GM19025 (cell line): ENCODE data around the gene ZNRF3.
"Not testable (repeated sequence)": the region's sequence is repeated elsewhere in the genome, so short reads cannot be mapped to it uniquely, and the experiment has no call there.

Source experiments
- ATAC-seq: cut with Tn5 transposase; IDR thresholded peaks from one replicate; pipeline ENCODE4 v1.9.1; 2021; ENCODE audit warnings: mild to moderate bottlenecking, low read depth, moderate library complexity; ENCODE audit not compliant: unreplicated experiment

The ZNRF3 gene

DNA sequence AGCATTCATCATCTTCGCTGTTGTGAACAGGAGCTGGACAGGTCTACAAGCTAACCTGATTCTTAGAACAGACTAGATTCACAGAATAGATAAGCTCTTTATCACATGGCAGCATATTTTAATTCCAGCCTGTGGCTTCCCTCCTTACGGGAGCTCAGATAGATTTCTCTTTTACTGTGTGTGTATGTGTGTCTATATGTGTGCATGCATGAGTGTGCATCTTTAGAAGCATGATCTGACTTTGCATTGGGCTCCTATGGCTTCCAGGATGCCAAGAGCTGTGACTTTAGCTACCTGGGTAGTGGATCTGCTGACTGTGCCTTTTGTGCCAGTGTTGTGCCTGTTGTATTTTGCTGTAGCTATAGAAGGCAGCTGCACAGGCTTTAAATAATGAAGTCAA is 44.3 kb downstream of the ZNRF3 start:
- no peak for ATAC-seq

GRCh38 chr22:28929197-28929596 is 45.8 kb downstream of the ZNRF3 start:
- no peak for ATAC-seq

DNA sequence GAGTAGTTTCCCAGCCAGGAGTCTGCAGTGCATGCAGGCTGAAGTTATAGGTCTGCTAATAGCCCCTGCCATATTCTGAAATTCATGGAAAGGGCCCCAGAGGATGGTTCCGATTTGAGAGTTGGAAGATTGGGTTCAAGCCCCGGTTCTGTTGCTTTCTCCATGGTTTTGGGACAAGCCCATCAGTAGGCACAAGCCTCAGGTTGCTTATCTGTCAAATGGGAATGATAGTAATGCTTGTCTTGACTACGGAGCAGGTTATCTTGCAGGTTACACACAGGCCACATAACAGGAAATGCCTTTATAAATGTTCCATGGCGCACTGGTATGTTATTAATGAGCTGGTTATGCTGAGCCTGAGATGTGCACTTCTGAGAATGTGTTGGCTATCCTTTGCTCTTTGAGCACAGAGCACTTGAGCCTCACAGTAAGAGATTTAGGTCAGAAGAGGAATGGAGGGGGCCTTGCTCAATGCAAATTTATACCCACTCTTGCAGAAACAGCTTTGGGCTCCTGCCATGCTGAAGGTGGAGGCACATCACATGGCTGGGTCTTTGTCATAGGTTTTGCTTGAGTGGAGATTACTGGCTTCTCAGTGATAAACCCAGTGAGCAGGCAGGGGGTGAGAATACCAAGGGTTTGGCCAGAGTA is 47.1 kb downstream of the ZNRF3 start:
- no peak for ATAC-seq

DNA sequence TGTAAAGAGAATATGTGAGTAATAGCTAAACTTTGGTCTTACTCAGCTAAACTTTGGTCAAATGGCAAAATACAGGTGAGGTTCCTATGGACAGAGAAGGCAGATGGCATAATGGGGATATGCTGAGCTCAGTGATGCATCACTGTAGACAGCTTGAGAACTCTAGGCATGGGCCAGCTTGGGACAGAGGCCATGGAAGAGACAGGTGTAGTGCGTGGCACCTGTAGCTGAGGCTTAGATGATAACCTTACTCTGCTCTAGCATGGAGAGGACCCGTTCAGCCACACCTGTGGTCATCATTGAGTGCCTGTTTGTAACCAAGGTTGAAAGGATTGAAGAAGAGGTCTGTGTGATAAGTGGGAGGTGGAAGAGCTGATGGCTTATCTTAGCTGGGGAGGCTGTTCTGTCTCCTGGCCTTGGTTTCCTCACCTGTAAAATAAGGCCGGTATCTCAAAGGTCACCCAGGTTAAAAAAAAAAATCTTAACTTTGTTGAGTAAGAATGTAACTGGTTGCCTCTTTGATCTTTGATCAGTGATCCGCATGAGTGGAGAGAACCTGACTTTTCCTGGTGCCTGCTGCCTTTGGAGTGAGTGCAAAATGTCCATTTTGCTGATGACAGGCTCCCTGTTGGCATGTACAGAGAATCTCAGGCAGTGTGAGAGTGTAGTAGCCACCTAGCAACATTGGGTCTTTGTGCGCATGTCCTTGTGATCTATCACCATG is 48.6 kb downstream of the ZNRF3 start:
- no peak for ATAC-seq

DNA sequence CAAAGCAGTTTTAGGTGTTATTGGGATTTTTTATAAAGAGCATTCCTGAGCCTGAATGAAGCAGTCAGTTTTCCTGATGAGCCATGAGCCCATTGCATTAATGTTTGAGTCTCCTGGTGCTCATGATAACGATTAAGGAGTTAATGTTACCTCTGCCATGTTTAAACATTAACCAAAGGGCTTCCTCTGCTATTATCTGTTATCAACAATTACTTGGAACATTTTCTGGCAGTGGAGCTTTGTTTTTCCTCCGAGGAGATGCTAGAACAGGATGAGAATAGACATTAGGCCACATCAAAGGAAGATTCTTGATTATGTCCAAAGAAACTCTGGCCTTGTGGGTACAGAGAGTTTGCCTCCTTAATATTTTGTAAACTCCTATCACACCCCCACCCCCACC is 49.9 kb downstream of the ZNRF3 start:
- ATAC-seq, result no peak

DNA sequence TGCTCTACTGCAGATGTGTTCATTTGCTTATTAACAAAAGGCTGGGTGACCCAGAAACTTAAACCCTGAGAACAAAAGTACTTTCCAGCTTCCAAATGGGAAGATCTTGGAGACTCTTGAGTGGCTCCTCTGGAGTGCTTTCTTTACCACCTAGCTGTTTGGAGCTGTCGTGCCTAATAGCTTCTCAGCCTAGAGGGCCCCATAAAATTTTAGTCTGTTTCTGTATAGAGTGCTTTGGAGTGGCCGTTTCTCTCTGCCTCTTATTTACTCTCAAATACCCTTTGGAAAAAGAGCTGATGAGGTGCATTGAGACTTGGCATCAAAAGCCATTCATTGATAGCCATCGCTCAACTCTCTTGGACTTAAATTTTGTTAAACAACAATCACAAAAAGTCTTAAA is 50.7 kb downstream of the ZNRF3 start:
- no peak for ATAC-seq

GRCh38 chr22:28935140-28935539 is 51.8 kb downstream of the ZNRF3 start:
- no peak for ATAC-seq

- no peak for ATAC-seq
Measured at GRCh38 chr22:28935713-28936112, 52.3 kb downstream of the ZNRF3 start.

DNA sequence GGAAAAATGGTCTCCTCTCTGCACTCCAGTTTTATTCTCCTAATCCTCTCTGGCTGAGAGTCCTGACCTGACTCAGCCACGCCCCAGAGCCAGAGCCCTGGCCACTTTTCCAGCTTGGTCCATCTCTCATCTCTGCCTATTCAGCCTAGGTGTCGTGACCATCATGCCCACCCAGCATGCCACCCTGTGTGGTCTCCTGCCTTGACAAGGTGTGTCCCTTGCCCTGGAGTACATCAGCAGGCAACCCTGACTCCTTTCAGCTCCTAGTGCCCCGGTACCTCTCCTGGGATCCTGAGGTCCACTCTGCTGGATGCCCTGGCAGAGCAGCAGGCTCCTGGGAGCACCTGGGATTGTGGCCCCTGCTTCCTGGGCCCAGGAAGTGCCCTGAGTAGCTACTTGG is 52.8 kb downstream of the ZNRF3 start:
- no peak for ATAC-seq

GRCh38 chr22:28937206-28938025 is 54.0 kb downstream of the ZNRF3 start:
- no peak for ATAC-seq

- ATAC-seq, result no peak
Measured at GRCh38 chr22:28938286-28938833, 55.0 kb downstream of the ZNRF3 start.

- no peak for ATAC-seq
Measured at GRCh38 chr22:28939394-28939793, 56.0 kb downstream of the ZNRF3 start.

GRCh38 chr22:28939932-28940331 is 56.6 kb downstream of the ZNRF3 start:
- no peak for ATAC-seq

GRCh38 chr22:28940441-28940840 is 57.1 kb downstream of the ZNRF3 start:
- no peak for ATAC-seq

DNA sequence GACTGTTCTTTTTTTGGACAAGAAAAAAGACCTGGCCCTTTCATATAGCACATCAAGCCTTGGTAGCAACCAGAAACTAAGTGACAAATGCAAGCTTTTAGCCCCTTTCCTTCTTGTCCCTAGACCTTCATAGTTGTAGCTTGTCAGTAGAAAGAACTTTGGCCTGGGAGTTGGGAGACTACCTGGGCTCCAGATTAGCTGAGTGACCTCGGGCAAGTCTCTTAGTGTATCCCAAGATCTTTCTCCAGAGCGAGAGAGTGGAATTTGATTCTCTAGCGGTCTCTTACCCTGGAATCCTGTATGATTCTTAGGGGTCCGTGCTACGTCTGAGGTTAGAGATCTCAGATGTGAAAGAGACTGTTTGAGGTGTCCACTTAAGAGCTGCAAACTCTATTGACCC is 59.0 kb downstream of the ZNRF3 start:
- ATAC-seq, result no peak

GRCh38 chr22:28942801-28943500 is 59.6 kb downstream of the ZNRF3 start:
- no peak for ATAC-seq

GRCh38 chr22:28943501-28943879 is 60.1 kb downstream of the ZNRF3 start:
- ATAC-seq, result no peak

- no peak for ATAC-seq
Measured at GRCh38 chr22:28947125-28947524, 63.8 kb downstream of the ZNRF3 start.

GRCh38 chr22:28948424-28948823 is 65.1 kb downstream of the ZNRF3 start:
- no peak for ATAC-seq

- ATAC-seq, result not testable (repeated sequence)
Measured at GRCh38 chr22:28948860-28949551, 65.6 kb downstream of the ZNRF3 start.
